HCT116 (cell line): ENCODE measurements around the gene ANKRD44. TPM values are rescaled to one million over a fixed set of nuclear protein-coding genes. Genes with fewer than 3 reads are reported as not detected.

Experiments used
- ATAC-seq: fragments of 200-7000 bp; cut with Tn5 transposase; 2 replicates; pipeline ENCODE4 v1.9.1; 2020; ENCODE audit warnings: mild to moderate bottlenecking, moderate library complexity
- BruUV-seq: library from RNA; stranded (reverse); fragments of 400-500 nt; replicated peaks from 2 replicates; lab custom pipeline; 2021; lab: Mats Ljungman, UMichigan
- CTCF ChIA-PET: fragments of 300-600 bp; sonication (Branson Sonifier 250); formaldehyde crosslinking; loops from one replicate; lab custom pipeline; 2021; ENCODE audit warnings: antibody characterized with exemption; lab: Charles Lee
- POLR2A ChIA-PET: fragments of 300-600, 350-600 bp; sonication (Branson Sonifier 250); formaldehyde crosslinking; loops from one replicate; lab custom pipeline; 2021; ENCODE audit warnings: antibody characterized with exemption; lab: Charles Lee
- RAD21 ChIA-PET, 2 experiments: fragments of 300-600 bp; sonication (Branson Sonifier 250); formaldehyde crosslinking; loops; one replicate each; lab custom pipeline; 2023; ENCODE audit warnings: low total read pairs in 2 of 2; ENCODE audit not compliant: uncharacterized antibody in 2 of 2, unreplicated experiment in 2 of 2, low non-redundant PET in 1 of 2; lab: Charles Lee
- DNase-seq: peaks from one replicate; pipeline ENCODE4 v3.0.0-alpha.2; 2010; ENCODE audit warnings: low read depth, low spot score
- H2AFZ ChIP-seq: fragments of 200-600 bp; shearing (Covaris generic), sonication (generic); 2 replicates; pipeline ENCODE4 v1.6.1; 2017; ENCODE audit warnings: low read depth, mixed run types, mixed read lengths, antibody characterized with exemption, low read length; ENCODE audit not compliant: poor library complexity, severe bottlenecking
- H3K27ac ChIP-seq: 2 replicates; pipeline ENCODE4 v1.5.1; 2012; ENCODE audit warnings: low read depth, low read length
- H3K27me3 ChIP-seq: fragments of 200-600 bp; sonication (generic); 2 replicates; pipeline ENCODE4 v1.6.1; 2016; ENCODE audit warnings: mixed run types, low read length, mixed read lengths; ENCODE audit not compliant: insufficient read depth
- H3K36me3 ChIP-seq, 2 experiments: fragments of 200-500 bp in 1 of 2; fragments of 200-600 bp in 1 of 2; sonication (Bioruptor generic) in 1 of 2; sonication (generic) in 1 of 2; 2 replicates each; pipeline versions ENCODE4 v1.5.1 to v1.6.1; 2014 to 2016; ENCODE audit warnings: low read length in 2 of 2, inconsistent platforms in 1 of 2, mixed read lengths in 1 of 2, mixed run types in 1 of 2; ENCODE audit not compliant: insufficient read depth in 2 of 2, control insufficient read depth in 1 of 2
- H3K4me1 ChIP-seq, 2 experiments: fragments of 200-600 bp in 1 of 2; sonication (generic) in 1 of 2; 2 replicates each; pipeline versions ENCODE4 v1.5.1 to v1.6.1; 2012 to 2017; ENCODE audit warnings: low read length in 2 of 2, inconsistent platforms in 1 of 2, mild to moderate bottlenecking in 1 of 2, mixed read lengths in 1 of 2, mixed run types in 1 of 2, moderate library complexity in 1 of 2; ENCODE audit not compliant: insufficient read depth in 2 of 2, control insufficient read depth in 1 of 2
- H3K4me2 ChIP-seq: fragments of 200-600 bp; sonication (generic); 2 replicates; pipeline ENCODE4 v1.6.1; 2017; ENCODE audit warnings: mixed run types, low read length, mixed read lengths
- H3K4me3 ChIP-seq, 2 experiments: fragments of 200-600 bp in 1 of 2; sonication (generic) in 1 of 2; replicated peaks in 1 of 2; 2 replicates each; pipeline ENCODE4 v1.5.1; 2011 to 2016; ENCODE audit warnings: low read length in 2 of 2, control low read depth in 1 of 2, low read depth in 1 of 2, mild to moderate bottlenecking in 1 of 2, mixed read lengths in 1 of 2, mixed run types in 1 of 2
- H3K79me2 ChIP-seq: fragments of 200-600 bp; sonication (generic); 2 replicates; pipeline ENCODE4 v1.6.1; 2017; ENCODE audit warnings: mild to moderate bottlenecking, mixed run types, low read length, moderate library complexity, mixed read lengths; ENCODE audit not compliant: insufficient read depth
- H3K9ac ChIP-seq: fragments of 200-600 bp; sonication (generic); 2 replicates; pipeline ENCODE4 v1.6.1; 2016; ENCODE audit warnings: low read length, mixed read lengths
- H3K9me2 ChIP-seq: fragments of 200-600 bp; sonication (generic), shearing (Covaris generic); 2 replicates; pipeline ENCODE4 v1.6.1; 2017; ENCODE audit warnings: mixed run types, mild to moderate bottlenecking, moderate library complexity; ENCODE audit not compliant: insufficient read depth
- H3K9me3 ChIP-seq, 2 experiments: fragments of 200-500 bp in 1 of 2; fragments of 200-600 bp in 1 of 2; sonication (Bioruptor generic) in 1 of 2; sonication (generic) in 1 of 2; 2 replicates each; pipeline ENCODE4 v1.6.1; 2014 to 2017; ENCODE audit warnings: low read length in 2 of 2, mixed read lengths in 2 of 2, inconsistent platforms in 1 of 2, low read depth in 1 of 2, mild to moderate bottlenecking in 1 of 2, mixed run types in 1 of 2, moderate library complexity in 1 of 2; ENCODE audit not compliant: control insufficient read depth in 1 of 2, insufficient read depth in 1 of 2
- H4K20me1 ChIP-seq: fragments of 200-600 bp; sonication (generic), shearing (Covaris generic); 2 replicates; pipeline ENCODE4 v1.6.1; 2017; ENCODE audit warnings: mixed run types, mild to moderate bottlenecking, moderate library complexity; ENCODE audit not compliant: insufficient read depth
- ATF3 ChIP-seq: IDR thresholded peaks from 2 replicates; pipeline ENCODE4 v1.6.1; 2012
- CBX3 ChIP-seq: IDR thresholded peaks from 2 replicates; pipeline ENCODE4 v1.6.1; 2012; ENCODE audit warnings: low read depth
- CEBPB ChIP-seq: IDR thresholded peaks from 2 replicates; pipeline ENCODE4 v1.6.1; 2012; ENCODE audit warnings: low read depth
- CTCF ChIP-seq, 3 experiments: fragments of 200-600 bp in 1 of 3; sonication (generic) in 1 of 3; IDR thresholded peaks in 2 of 3; conservative IDR thresholded peaks in 1 of 3; 2 replicates each; pipeline ENCODE4 v1.5.1; 2012 to 2017; ENCODE audit warnings: low read depth in 2 of 3, low read length in 2 of 3, antibody characterized with exemption in 1 of 3, borderline replicate concordance in 1 of 3, control low read depth in 1 of 3, mild to moderate bottlenecking in 1 of 3, mixed read lengths in 1 of 3, mixed run types in 1 of 3, moderate library complexity in 1 of 3; ENCODE audit not compliant: insufficient read depth in 1 of 3
- EGR1 ChIP-seq: IDR thresholded peaks from 2 replicates; pipeline ENCODE4 v1.6.1; 2012; ENCODE audit warnings: low read depth
- ELF1 ChIP-seq: IDR thresholded peaks from 2 replicates; pipeline ENCODE4 v1.6.1; 2012; ENCODE audit warnings: low read depth, borderline replicate concordance
- EZH2 ChIP-seq: fragments of 200-600 bp; sonication (generic); IDR thresholded peaks from 2 replicates; pipeline ENCODE4 v1.6.1; 2017; ENCODE audit warnings: antibody characterized with exemption, mixed run types
- EZH2phosphoT487 ChIP-seq: fragments of 200-600 bp; IDR thresholded peaks from 2 replicates; pipeline ENCODE4 v1.6.1; 2018; ENCODE audit warnings: antibody characterized with exemption, borderline replicate concordance
- JUND ChIP-seq: IDR thresholded peaks from 2 replicates; pipeline ENCODE4 v1.6.1; 2012
- POLR2A ChIP-seq: IDR thresholded peaks from 2 replicates; pipeline ENCODE4 v1.7.0; 2011; ENCODE audit warnings: borderline replicate concordance; ENCODE audit not compliant: insufficient read depth, insufficient read length; ENCODE audit errors: extremely low read depth
- POLR2AphosphoS5 ChIP-seq: IDR thresholded peaks from 2 replicates; pipeline ENCODE4 v1.6.1; 2011; ENCODE audit warnings: mild to moderate bottlenecking, low read depth, low read length, moderate library complexity
- RAD21 ChIP-seq: IDR thresholded peaks from 2 replicates; pipeline ENCODE4 v1.6.1; 2012; ENCODE audit warnings: low read depth, mild to moderate bottlenecking
- REST ChIP-seq: IDR thresholded peaks from 2 replicates; pipeline ENCODE4 v1.6.1; 2012; ENCODE audit warnings: low read depth
- SIN3A ChIP-seq: IDR thresholded peaks from 2 replicates; pipeline ENCODE4 v1.6.1; 2012; ENCODE audit warnings: low read depth
- SP1 ChIP-seq: IDR thresholded peaks from 2 replicates; pipeline ENCODE4 v1.6.1; 2012; ENCODE audit warnings: low read depth
- SRF ChIP-seq: IDR thresholded peaks from 2 replicates; pipeline ENCODE4 v1.6.1; 2012; ENCODE audit warnings: low read depth
- TCF7L2 ChIP-seq: IDR thresholded peaks from 2 replicates; pipeline ENCODE4 v1.7.0; 2011; ENCODE audit warnings: borderline replicate concordance, inconsistent platforms; ENCODE audit not compliant: insufficient read depth, insufficient read length; ENCODE audit errors: extremely low read depth
- YY1 ChIP-seq: IDR thresholded peaks from 2 replicates; pipeline ENCODE4 v1.6.1; 2011; ENCODE audit warnings: low read length, low read depth, moderate library complexity, mild to moderate bottlenecking; ENCODE audit not compliant: insufficient replicate concordance; ENCODE audit errors: extremely low read depth
- ZBTB33 ChIP-seq: IDR thresholded peaks from 2 replicates; pipeline ENCODE4 v1.6.1; 2011; ENCODE audit warnings: mild to moderate bottlenecking, low read length, moderate library complexity; ENCODE audit not compliant: insufficient replicate concordance; ENCODE audit errors: extremely low read depth
- intact Hi-C: fragments of 100-400 bp; cut with micrococcal nuclease; formaldehyde crosslinking; loops from 2 replicates; pipeline ENCODE4 v1.10.0; 2022
- total RNA-seq: library from RNA; stranded (reverse); gene quantifications from one replicate; pipeline ENCODE4 v1.2.1, GENCODE V29; 2021; ENCODE audit not compliant: unreplicated experiment

The ANKRD44 gene
- total RNA-seq, 1 experiment from 2014 or later, result 2.7 TPM

GRCh38 chr2:197278799-197279763 is 31.5 kb downstream of the ANKRD44 start:
- CTCF ChIA-PET, result no interaction called here
- TF ChIP-seq CEBPB (no peak), EZH2phosphoT487 (no peak), REST (no peak), SIN3A (no peak), TCF7L2 (no peak), SRF (no peak), POLR2A (no peak), ATF3 (no peak), EGR1 (no peak), POLR2AphosphoS5 (no peak), EZH2 (no peak), RAD21 (no peak), CTCF (IDR thresholded peaks at IDR 0.05 in 2 of 3, conservative IDR thresholded peaks at IDR 0.05 in 1 of 3; ENCODE audit: borderline replicate concordance in 1 of 3, insufficient read depth in 1 of 3, low read depth in 2 of 3, low read length in 2 of 3) (no peak), SP1 (no peak), CBX3 (no peak), JUND (no peak), ELF1 (no peak), YY1 (no peak), ZBTB33 (no peak)
- TF ChIP-seq, all 23 proteins: peak for 0
- Histone ChIP-seq H3K9me2 (no peaks in the 10 kb centered on the region), H3K9ac (no peak overlapping the region), H4K20me1 (no peaks in the 10 kb centered on the region), H3K27me3 (no peaks in the 10 kb centered on the region), H2AFZ (no peak overlapping the region), H3K4me3 (no peak overlapping the region), H3K27ac (no peak overlapping the region), H3K9me3 (no peaks in the 10 kb centered on the region), H3K36me3 (no peaks in the 10 kb centered on the region), H3K4me2 (no peak overlapping the region), H3K79me2 (no peaks in the 10 kb centered on the region), H3K4me1 (no peaks in the 10 kb centered on the region)
- POLR2A ChIA-PET, result no interaction called here
- ATAC-seq (no peak), DNase-seq (no peak)
- intact Hi-C loops, result no loop called here
- RAD21 ChIA-PET, result no interaction called here
- BruUV-seq, result no TSS peak
